ENCODE results near the gene FBXL3.

DNA sequence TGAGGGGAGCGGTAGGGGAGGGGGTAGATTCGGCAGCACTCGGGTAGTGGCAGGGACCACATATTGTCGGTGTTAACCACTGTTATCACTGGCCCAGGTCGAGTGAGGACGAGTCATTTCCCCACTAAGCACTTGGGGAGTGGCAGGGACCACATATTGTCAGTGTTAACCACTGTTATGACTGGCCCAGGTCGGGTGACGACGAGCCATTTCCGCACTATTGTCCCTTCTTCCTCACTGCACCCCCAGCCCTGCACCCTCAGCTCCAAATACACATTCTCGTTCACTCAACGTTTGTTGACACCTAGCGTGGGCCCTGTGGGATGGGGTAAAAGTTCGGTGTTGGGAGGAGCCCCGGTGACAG lies 35.5 kb downstream of the FBXL3 start:
- no peak for TF ChIP-seq CTCF (IDR thresholded peaks at IDR 0.05)
- TF ChIP-seq POLR2A (IDR thresholded peaks at IDR 0.05): no peak
- TF ChIP-seq EP300 (IDR thresholded peaks at IDR 0.05): no peak
